HUES64 (cell line): Measurements from ENCODE around the gene FUT2. TPM values are rescaled to one million over a fixed set of nuclear protein-coding genes. Genes with fewer than 3 reads are reported as not detected.
"Not testable (repeated sequence)": the region's sequence is repeated elsewhere in the genome, so short reads cannot be mapped to it uniquely, and the experiment has no call there.

Source experiments
- H3K27ac ChIP-seq: 2 replicates; pipeline ENCODE4 v1.7.0; 2013; ENCODE audit warnings: low read depth, low read length, inconsistent platforms
- H3K27me3 ChIP-seq: 2 replicates; pipeline ENCODE4 v1.6.1; 2013; ENCODE audit warnings: mild to moderate bottlenecking, low read length; ENCODE audit not compliant: insufficient read depth
- H3K36me3 ChIP-seq: 2 replicates; pipeline ENCODE4 v1.6.1; 2013; ENCODE audit warnings: mild to moderate bottlenecking, low read length; ENCODE audit not compliant: insufficient read depth
- H3K4me1 ChIP-seq: 2 replicates; pipeline ENCODE4 v1.6.1; 2013; ENCODE audit warnings: mild to moderate bottlenecking, low read length, moderate library complexity; ENCODE audit not compliant: insufficient read depth
- H3K4me3 ChIP-seq: 2 replicates; pipeline ENCODE4 v1.5.1; 2013; ENCODE audit warnings: mild to moderate bottlenecking, low read length, moderate library complexity
- H3K9ac ChIP-seq: 2 replicates; pipeline ENCODE4 v1.6.1; 2013; ENCODE audit warnings: mild to moderate bottlenecking, low read depth, low read length
- H3K9me3 ChIP-seq: 2 replicates; pipeline ENCODE4 v1.6.1; 2013; ENCODE audit warnings: low read depth, low read length; ENCODE audit not compliant: insufficient read depth
- WGBS: fragments of 150-250, 120-280 bp; methylation state at CpG from one replicate; pipeline ENCODE4 v1.1.7; 2013; ENCODE audit warnings: missing lambda C conversion rate; 5-methylcytosine and 5-hydroxymethylcytosine counted together
- polyA plus RNA-seq, 2 experiments: library from polyadenylated mRNA; stranded (reverse); fragments of 50-300 nt; gene quantifications; one replicate each; pipeline ENCODE4 v1.2.3, GENCODE V29; 2013

FUT2 gene
- polyA plus RNA-seq (2013, experiment 1 of 2): 3.0 TPM
- polyA plus RNA-seq (2013, experiment 2 of 2): 1.7 TPM

DNA sequence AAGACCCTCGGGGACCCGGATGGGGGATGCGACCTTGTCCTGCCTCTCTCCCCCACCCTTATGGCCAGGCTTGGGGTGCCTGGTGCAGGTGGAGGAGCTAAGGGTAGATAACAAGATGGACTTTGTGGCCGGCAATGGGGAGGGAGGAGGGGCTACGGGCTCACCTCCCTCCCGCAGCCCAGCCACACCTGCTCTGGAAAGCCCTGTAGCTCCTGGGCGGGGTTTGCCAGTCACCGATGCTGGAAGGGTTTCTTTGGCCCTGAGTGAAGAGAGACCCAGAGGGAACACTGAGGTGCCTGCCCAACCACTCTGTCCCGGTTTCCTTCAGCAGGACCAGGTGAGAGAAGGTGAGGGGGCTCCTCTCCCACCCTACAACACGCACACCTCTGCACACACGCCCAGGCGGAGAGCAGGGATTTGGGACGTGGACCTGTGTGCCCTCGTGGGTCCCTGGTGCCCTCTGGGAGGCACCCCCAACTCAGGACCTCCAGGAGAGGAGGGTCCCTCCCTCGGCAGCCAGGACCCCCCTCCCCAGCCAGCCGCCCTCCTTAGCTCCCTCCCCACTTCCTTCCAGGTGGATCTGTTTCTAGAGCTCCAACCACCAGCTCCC lies at the start of gene FUT2:
Gene FUT2, plus strand, starts transcription at position 229 of the 610 bp plus-strand sequence. CDS start 6,986 bp downstream, outside the sequence.
- no peaks in the 10 kb centered on the region for H3K36me3 ChIP-seq
- H3K4me3 ChIP-seq: peak within 1 kb of the TSS; percentile 74
- H3K4me1 ChIP-seq: 0 out of 2 replicates have a peak, but pooled peaks cover 2% of the 10 kb centered on the region
- H3K9me3 ChIP-seq: no peaks in the 10 kb centered on the region
- no peaks in the 10 kb centered on the region for H3K27me3 ChIP-seq
- H3K9ac ChIP-seq: peak within 1 kb of the TSS; percentile 64
- H3K27ac ChIP-seq: no peak within 1 kb of the TSS; the same call in 1 of the 2 replicates
- WGBS: 4% methylated on average over 15 of the region's 16 CpGs

GRCh38 chr19:48646001-48646721 lies 49.6 kb upstream of the FUT2 start, which contains the start of gene CA11:
TSS of gene CA11 (minus strand) at chr19:48646187. CDS start at chr19:48645632, 555 bp downstream.
- H3K9ac ChIP-seq: peak within 1 kb of the TSS; percentile 17
- H3K9me3 ChIP-seq: no peaks in the 10 kb centered on the region
- no peaks in the 10 kb centered on the region for H3K27me3 ChIP-seq
- no peaks in the 10 kb centered on the region for H3K36me3 ChIP-seq
- under 1% methylated on average over 32 of the region's 33 CpGs for WGBS
- peaks cover 6% of the 10 kb centered on the region; the same call in 1 of the 2 replicates for H3K4me1 ChIP-seq
- H3K4me3 ChIP-seq: peak within 1 kb of the TSS; percentile 67
- peak within 1 kb of the TSS; percentile 96 for H3K27ac ChIP-seq

DNA sequence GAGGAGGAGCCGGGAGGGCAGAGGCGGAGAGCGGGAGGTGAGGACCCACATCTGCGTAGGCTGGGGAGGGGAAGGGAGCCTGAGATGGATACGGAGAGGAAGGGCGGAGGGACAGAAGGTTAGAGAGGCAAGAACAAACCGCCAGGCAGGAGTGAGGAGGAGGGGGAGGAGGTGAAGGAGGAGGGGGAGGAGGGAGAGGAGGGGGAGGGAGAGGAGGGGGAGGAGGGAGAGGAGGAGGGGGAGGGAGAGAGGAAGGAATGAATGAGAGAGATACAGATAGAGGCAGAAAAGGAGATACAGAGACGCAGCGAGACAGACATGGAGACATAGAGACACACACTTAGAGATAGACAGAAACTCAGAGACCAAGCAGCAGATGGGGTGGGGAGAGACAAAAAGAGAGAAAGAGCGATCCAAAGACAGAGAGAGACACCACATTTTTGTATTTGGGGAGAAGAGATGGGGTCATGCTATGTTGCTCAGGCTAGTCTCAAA lies 49.0 kb upstream of the FUT2 start:
- Histone ChIP-seq H3K9ac (no peak overlapping the region), H3K4me1 (peaks cover 6% of the 10 kb centered on the region; the same call in 1 of the 2 replicates), H3K4me3 (peak overlapping the region; percentile 67), H3K36me3 (no peaks in the 10 kb centered on the region), H3K27ac (peak overlapping the region; percentile 96; the same call in 1 of the 2 replicates), H3K27me3 (no peaks in the 10 kb centered on the region), H3K9me3 (no peaks in the 10 kb centered on the region)
- WGBS: 23% methylated on average over 8 of the region's 10 CpGs

DNA sequence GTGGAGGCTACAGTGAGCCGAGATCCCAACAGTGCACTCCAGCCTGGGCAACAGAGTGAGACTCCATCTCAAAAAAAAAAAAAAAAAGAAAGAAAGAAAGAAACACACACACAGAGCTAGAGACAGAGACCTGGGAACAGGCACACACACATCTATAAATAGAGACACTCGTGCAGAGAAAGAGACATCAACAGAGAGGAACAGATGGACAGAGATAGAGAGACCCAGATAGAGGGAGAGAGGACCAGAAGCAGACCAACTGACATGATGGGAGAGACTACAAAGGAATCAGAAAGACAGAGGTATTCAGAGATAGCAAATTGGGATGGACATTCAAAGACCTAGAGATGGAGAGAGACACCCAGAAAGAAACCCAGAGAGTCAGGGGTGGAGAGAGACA lies 47.6 kb upstream of the FUT2 start:
- no peaks in the 10 kb centered on the region for H3K27me3 ChIP-seq
- WGBS: 95% methylated on average over 2 of the region's 2 CpGs
- no peak overlapping the region for H3K27ac ChIP-seq
- H3K36me3 ChIP-seq: no peaks in the 10 kb centered on the region
- peaks cover 6% of the 10 kb centered on the region; the same call in 1 of the 2 replicates for H3K4me1 ChIP-seq
- H3K9me3 ChIP-seq: no peaks in the 10 kb centered on the region
- no peak overlapping the region for H3K4me3 ChIP-seq
- no peak overlapping the region for H3K9ac ChIP-seq

- Histone ChIP-seq H3K4me1 (peaks cover 4% of the 10 kb centered on the region; the same call in 1 of the 2 replicates), H3K27ac (no peak overlapping the region), H3K4me3 (no peak overlapping the region), H3K9me3 (no peaks in the 10 kb centered on the region), H3K27me3 (no peaks in the 10 kb centered on the region), H3K9ac (no peak overlapping the region), H3K36me3 (no peaks in the 10 kb centered on the region)
- WGBS: 93% methylated on average over 10 of the region's 12 CpGs
Measured at GRCh38 chr19:48650974-48651682, 44.6 kb upstream of the FUT2 start.

DNA sequence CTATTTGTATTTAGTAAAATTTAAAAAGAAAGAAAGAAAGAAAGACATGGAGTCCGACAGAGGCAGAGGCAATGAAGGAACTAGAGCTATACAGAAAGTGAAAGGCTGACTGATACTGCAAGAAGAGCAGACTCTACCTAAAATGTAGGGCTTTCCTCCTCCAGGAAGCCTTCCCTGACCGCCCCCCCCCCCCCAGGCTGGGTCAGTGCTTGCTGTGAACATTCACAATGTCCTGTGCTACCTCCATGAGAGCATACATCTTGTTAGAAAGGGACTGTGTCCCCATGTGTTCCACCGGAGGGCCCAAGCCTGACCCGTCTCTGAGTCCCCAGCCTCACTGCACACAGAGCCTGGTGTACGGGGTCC lies 44.1 kb upstream of the FUT2 start:
- H3K27ac ChIP-seq: no peak overlapping the region
- H3K36me3 ChIP-seq: no peaks in the 10 kb centered on the region
- WGBS: 74% methylated on average over 5 of the region's 5 CpGs
- H3K4me1 ChIP-seq: peaks cover 4% of the 10 kb centered on the region; the same call in 1 of the 2 replicates
- H3K9ac ChIP-seq: no peak overlapping the region
- no peak overlapping the region for H3K4me3 ChIP-seq
- H3K9me3 ChIP-seq: no peaks in the 10 kb centered on the region
- H3K27me3 ChIP-seq: no peaks in the 10 kb centered on the region

GRCh38 chr19:48654299-48655059 lies 41.3 kb upstream of the FUT2 start:
- Histone ChIP-seq H3K27ac (no peak overlapping the region), H3K4me3 (no peak overlapping the region), H3K9ac (peak overlapping the region; percentile 26; the same call in 1 of the 2 replicates), H3K4me1 (peaks cover 7% of the 10 kb centered on the region; the same call in 1 of the 2 replicates), H3K9me3 (no peaks in the 10 kb centered on the region), H3K27me3 (no peaks in the 10 kb centered on the region), H3K36me3 (no peaks in the 10 kb centered on the region)
- 78% methylated on average over 11 of the region's 11 CpGs for WGBS

DNA sequence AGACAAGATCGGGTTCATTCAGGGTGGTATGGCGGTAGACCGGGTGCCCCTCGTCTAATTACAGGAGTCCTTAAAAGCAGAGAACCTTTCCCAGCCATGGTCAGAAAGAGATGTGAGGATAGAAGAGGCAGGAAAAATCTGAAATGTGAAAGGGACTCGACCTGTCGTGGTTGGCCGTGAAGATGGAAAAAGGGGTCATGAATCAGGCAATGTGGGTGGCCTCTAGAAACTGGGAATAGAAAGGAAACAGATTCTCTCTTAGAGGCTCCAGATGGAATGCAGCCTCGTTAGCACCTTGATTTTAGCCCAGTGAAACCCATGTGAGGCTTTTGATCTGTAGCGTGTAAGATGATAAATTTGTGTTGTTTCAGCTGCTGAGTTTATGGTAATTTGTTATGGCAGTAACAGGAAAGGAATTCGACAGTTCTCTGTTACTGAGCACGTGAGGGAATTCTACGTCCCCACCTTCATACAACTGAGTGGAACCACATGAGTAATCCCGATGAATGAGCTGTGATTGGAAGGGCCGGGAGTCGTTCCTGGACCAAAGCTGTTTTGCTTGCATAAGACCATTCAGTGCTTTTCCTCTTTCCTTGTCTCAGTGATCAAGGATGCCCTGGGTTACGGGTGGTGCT lies 38.8 kb upstream of the FUT2 start:
- peaks cover 7% of the 10 kb centered on the region; the same call in 1 of the 2 replicates for H3K4me1 ChIP-seq
- no peaks in the 10 kb centered on the region for H3K9me3 ChIP-seq
- WGBS: 48% methylated on average over 16 of the region's 16 CpGs
- H3K9ac ChIP-seq: no peak overlapping the region
- no peak overlapping the region for H3K27ac ChIP-seq
- H3K4me3 ChIP-seq: no peak overlapping the region
- H3K36me3 ChIP-seq: no peaks in the 10 kb centered on the region
- no peaks in the 10 kb centered on the region for H3K27me3 ChIP-seq

DNA sequence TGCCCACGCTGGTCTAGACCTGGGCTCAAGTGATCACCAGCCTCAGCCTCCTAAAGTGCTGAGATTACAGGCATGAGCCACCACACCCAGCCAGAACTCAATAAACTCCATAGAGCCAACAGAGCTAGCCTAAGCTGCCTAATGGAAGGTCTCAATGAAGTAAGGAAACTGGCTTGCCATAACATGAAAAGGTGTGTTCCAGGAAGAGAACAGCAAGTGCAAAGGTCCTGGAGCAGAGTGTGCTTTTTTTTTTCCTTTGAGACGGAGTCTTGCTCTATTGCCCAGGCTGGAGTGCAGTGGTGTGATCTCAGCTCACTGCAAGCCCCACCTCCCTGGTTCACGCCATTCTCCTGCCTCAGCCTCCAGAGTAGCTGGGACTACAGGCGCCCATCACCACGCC lies 37.9 kb upstream of the FUT2 start:
- not testable (repeated sequence) for H3K27me3 ChIP-seq

DNA sequence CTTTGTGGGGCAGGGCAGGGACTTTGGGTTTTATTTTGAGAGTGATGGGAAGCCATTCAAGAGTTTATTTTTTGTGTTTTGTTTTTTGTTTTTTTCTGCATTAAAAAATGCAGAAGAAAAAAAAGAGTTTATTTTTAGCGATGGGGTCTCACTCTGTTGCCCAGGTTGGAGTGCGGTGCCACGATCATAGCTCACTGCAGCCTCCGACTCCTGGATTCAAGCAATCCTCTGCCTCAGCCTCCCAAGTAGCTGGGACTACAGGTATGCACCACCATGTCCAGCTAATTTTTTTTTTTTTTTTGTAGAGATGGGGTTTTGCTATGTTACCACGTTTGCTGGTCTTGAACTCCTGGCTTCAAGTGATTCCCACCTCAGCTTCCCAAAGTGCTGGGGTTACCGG lies 37.3 kb upstream of the FUT2 start:
- Histone ChIP-seq H3K4me3 (no peak overlapping the region), H3K27ac (no peak overlapping the region), H3K27me3 (no peaks in the 10 kb centered on the region), H3K36me3 (no peaks in the 10 kb centered on the region), H3K9me3 (no peaks in the 10 kb centered on the region), H3K4me1 (peaks cover 7% of the 10 kb centered on the region; the same call in 1 of the 2 replicates), H3K9ac (no peak overlapping the region)
- 96% methylated on average over 6 of the region's 6 CpGs for WGBS

More for the DNA sequence above, 37.9 kb upstream of the FUT2 start:
- H3K9ac ChIP-seq, H3K9me3 ChIP-seq, H3K4me1 ChIP-seq, H3K36me3 ChIP-seq, H3K4me3 ChIP-seq, H3K27ac ChIP-seq: not testable (repeated sequence)
- WGBS: 97% methylated on average over 5 of the region's 5 CpGs
